Gastroesophageal sphincter (tissue), 3 donors: ENCODE results near the gene ZBTB18.

ENCODE experiments used
- CTCF ChIP-seq, 4 experiments: fragments of 200-600 bp in 2 of 4; fragments of 450-650 bp in 2 of 4; sonication (generic) in 1 of 4; IDR thresholded peaks; one replicate each; pipeline ENCODE4 v1.5.1; 2017 to 2019; ENCODE audit warnings: antibody characterized with exemption in 4 of 4, mild to moderate bottlenecking in 2 of 4, moderate library complexity in 2 of 4
- POLR2AphosphoS5 ChIP-seq: sonication (generic); formaldehyde crosslinking; IDR thresholded peaks from one replicate; pipeline ENCODE4 v1.6.1; 2017; ENCODE audit warnings: antibody characterized with exemption

DNA sequence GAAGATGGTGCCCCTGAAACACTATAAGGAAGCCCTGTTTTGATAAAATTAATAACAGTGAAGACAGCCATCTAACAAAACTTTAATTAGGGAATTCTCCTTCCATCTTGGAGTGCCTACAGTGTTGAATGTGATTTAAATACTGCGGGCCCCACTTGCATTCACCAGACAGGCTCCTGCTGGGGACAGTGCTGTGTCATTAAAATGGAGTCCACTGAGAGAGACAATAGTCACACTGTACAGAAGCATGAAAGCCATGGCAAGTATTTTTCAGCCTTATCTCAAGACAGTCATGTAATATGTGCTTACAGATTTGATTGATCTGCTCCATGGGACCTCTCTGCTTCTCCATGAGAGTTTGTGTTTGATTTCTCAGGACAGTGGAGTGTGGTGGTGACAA lies 29.7 kb upstream of the ZBTB18 start:
- TF ChIP-seq POLR2AphosphoS5 (no peak), CTCF (IDR thresholded peaks at IDR 0.05) (no peak)
